ENCODE data around the gene PREP.
"Not testable (repeated sequence)": the region's sequence is repeated elsewhere in the genome, so short reads cannot be mapped to it uniquely, and the experiment has no call there.

The PREP gene

DNA sequence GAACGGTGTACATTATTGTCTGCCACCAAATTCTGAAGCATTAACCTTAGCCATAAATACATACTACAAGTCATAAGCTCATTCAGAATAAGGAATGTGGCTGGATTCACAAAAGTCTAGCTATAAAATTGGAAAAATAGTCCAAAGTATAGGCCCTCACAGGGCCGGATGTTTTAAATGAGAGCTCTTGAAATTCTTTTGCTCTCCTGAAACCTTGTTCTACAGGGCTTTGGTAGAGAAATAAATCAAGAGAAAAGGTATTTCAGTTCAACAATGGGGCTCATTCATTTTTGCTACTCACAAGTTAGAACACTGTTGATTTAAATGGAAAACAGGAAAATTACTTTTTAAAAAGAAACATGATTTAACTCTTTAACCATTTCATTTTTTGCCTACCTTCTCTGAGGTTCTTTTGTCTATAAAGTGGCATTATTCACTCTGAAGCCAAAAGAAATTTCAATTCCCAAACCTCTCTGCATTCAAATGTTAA is 58.0 kb downstream of the PREP start:
- no peak overlapping the region for H3K9ac ChIP-seq
- peaks cover 4 to 11% (median 7%) of the 10 kb centered on the region in 11 experiments; a peak in 17 of 22 replicates for H3K9me3 ChIP-seq (replicated peaks in 1 of 11)
- no peak overlapping the region for H3K27ac ChIP-seq
- H3K4me3 ChIP-seq = no peak overlapping the region
- no peak for TF ChIP-seq Cebpa-rat (IDR thresholded peaks at IDR 0.05)
- no peaks in the 10 kb centered on the region for H3K27me3 ChIP-seq
- H3K4me2 ChIP-seq = no peak overlapping the region
- H3K36me3 ChIP-seq = peaks cover 47 to 74% (median 58%) of the 10 kb centered on the region in 11 experiments
- H4K20me1 ChIP-seq = peaks cover 0 to 5% (median 0%) of the 10 kb centered on the region in 11 experiments; a peak in 1 of 22 replicates
- H3K4me1 ChIP-seq = no peaks in the 10 kb centered on the region

DNA sequence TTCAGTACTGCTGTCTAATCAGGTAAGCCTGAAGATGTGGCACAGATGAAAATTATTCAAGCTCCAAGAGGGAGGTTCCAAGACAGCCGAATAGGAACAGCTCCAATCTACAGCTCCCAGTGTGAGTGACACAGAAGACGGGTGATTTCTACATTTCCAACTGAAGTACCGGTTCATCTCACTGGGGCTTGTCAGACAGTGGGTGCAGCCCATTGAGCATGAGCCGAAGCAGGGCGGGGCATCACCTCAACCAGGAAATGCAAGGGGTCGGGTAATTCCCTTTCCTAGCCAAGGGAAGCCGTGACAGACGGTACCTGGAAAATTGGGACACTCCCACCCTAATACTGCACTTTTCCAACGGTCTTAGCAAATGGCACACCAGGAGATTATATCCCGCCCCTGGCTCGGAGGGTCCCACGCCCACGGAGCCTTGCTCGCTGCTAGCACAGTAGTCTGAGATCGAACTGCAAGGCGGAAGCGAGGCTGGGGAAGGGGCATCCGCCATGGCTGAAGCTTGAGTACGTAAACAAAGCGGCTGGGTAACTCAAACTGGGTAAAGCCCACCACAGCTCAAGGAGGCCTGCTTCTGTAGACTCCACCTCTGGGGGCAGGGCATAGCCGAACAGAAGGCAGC is 64.4 kb downstream of the PREP start:
- not testable (repeated sequence) for H3K4me1 ChIP-seq, H3K27me3 ChIP-seq, H3K27ac ChIP-seq, H3K4me2 ChIP-seq, H3K9ac ChIP-seq, H3K4me3 ChIP-seq
- Histone ChIP-seq H4K20me1 (peaks cover 0 to 15% (median 0%) of the 10 kb centered on the region in 11 experiments; a peak in 4 of 22 replicates), H3K36me3 (peaks cover 52 to 79% (median 63%) of the 10 kb centered on the region in 11 experiments), H3K9me3 (replicated peaks in 1 of 11) (peaks cover 0 to 15% (median 6%) of the 10 kb centered on the region in 11 experiments; a peak in 11 of 22 replicates)

DNA sequence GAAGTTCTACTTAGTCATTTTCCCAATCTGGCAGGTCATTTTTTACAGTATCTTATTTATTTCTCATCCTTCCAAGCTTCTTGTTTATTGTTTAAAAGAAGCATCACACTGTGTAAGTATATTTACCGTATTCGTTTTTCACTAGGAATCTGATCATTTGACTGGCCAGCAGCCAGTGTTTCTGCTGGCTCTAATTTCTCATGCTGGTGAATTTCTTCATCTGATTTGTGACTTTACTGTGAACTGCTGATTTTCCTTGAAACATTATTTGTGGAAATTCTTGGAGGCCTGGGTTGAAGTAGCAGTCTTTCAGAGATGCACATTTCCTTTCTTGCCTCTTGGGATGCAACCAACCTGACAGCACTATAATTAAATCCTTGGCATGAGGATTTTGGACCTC is 65.9 kb downstream of the PREP start:
- H3K9me3 ChIP-seq (replicated peaks in 1 of 11) = peaks cover 0 to 11% (median 6%) of the 10 kb centered on the region in 11 experiments; a peak in 5 of 22 replicates
- H3K4me3 ChIP-seq = no peak overlapping the region
- TF ChIP-seq Cebpa-rat (IDR thresholded peaks at IDR 0.05) = no peak
- no peak overlapping the region for H3K27ac ChIP-seq
- H3K27me3 ChIP-seq = no peaks in the 10 kb centered on the region
- H3K9ac ChIP-seq = no peak overlapping the region
- peaks cover 0 to 18% (median 0%) of the 10 kb centered on the region in 11 experiments; a peak in 4 of 22 replicates for H4K20me1 ChIP-seq
- H3K4me2 ChIP-seq = no peak overlapping the region
- peaks cover 66 to 85% (median 76%) of the 10 kb centered on the region in 11 experiments for H3K36me3 ChIP-seq
- no peaks in the 10 kb centered on the region for H3K4me1 ChIP-seq

DNA sequence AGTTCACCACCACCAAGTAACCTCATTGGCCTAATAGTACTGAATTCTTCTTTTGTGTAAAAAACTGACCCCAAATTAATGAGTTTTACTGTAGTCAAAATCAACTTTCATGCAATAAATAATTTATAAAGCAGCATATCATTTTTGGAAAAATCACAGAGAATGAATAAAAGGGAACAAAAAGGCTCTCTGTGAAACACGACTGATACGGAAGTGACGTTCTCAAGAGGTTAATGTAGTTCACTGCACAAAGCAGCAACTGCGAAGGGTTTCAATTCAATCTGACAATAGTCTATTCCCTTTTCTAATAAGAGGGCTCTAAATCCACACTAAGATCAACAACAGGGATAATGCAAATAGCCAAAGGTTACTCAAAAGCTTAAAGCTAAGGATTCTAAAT is 70.3 kb downstream of the PREP start:
- Histone ChIP-seq H3K27me3 (no peaks in the 10 kb centered on the region), H3K4me1 (peaks cover 0 to 10% (median 4%) of the 10 kb centered on the region in 10 experiments; a peak in 8 of 20 replicates), H3K36me3 (peaks cover 88 to 100% (median 96%) of the 10 kb centered on the region in 11 experiments), H4K20me1 (peaks cover 0 to 14% (median 0%) of the 10 kb centered on the region in 11 experiments; a peak in 4 of 22 replicates), H3K4me3 (no peak overlapping the region), H3K9ac (no peak overlapping the region), H3K9me3 (replicated peaks in 1 of 11) (no peaks in the 10 kb centered on the region), H3K4me2 (no peak overlapping the region), H3K27ac (no peak overlapping the region)
- no peak for TF ChIP-seq Cebpa-rat (IDR thresholded peaks at IDR 0.05)

DNA sequence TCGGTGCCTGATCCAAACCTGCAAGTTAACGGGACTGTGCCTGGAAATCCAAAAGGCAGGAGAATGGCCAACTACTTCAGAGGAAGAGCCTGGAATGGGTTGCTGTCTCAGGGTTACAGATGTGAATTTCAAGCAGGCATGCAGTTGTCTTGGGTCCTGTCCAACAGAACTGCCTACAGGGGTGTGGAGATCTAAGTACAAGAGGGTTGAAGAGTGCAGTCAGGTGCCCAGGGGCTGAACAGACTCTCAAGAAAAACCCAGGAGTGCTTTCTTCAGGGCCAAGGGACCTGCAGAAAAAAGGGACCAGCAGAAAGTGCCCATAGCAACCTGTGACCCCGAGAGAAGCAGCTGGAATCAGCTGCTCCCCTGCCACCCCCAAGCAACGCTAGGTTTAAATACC is 71.0 kb downstream of the PREP start:
- Histone ChIP-seq H4K20me1 (peaks cover 0 to 21% (median 0%) of the 10 kb centered on the region in 11 experiments; a peak in 4 of 22 replicates), H3K36me3 (peaks cover 88 to 100% (median 96%) of the 10 kb centered on the region in 11 experiments), H3K4me1 (peaks cover 0 to 15% (median 4%) of the 10 kb centered on the region in 10 experiments; a peak in 8 of 20 replicates), H3K4me2 (no peak overlapping the region), H3K9me3 (replicated peaks in 1 of 11) (no peaks in the 10 kb centered on the region), H3K4me3 (no peak overlapping the region), H3K9ac (no peak overlapping the region), H3K27me3 (no peaks in the 10 kb centered on the region), H3K27ac (no peak overlapping the region)
- no peak for TF ChIP-seq Cebpa-rat (IDR thresholded peaks at IDR 0.05)

DNA sequence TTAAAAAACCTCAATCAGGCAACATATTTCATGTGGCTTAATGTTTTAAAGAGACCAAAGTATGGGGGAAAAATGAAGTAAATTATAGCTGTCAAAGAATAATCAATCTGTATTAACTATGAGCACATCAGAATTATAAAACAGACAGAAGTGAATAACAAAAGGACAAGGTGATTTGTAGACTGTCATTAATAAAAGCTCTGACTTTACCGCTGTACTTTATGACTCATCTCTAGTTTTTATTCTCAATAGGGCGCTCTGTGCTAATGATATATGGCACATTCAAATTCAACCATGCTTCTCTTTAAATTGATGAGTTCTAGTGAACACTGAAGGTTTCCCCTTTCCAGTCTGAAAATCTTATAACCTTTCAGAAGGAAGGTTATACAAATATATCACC is 72.0 kb downstream of the PREP start:
- Histone ChIP-seq H3K4me1 (peaks cover 0 to 15% (median 4%) of the 10 kb centered on the region in 10 experiments; a peak in 8 of 20 replicates), H4K20me1 (peaks cover 0 to 23% (median 0%) of the 10 kb centered on the region in 11 experiments; a peak in 4 of 22 replicates), H3K4me2 (no peak overlapping the region), H3K9me3 (replicated peaks in 1 of 11) (no peaks in the 10 kb centered on the region), H3K36me3 (peaks cover 89 to 100% (median 96%) of the 10 kb centered on the region in 11 experiments), H3K27ac (no peak overlapping the region), H3K9ac (no peak overlapping the region), H3K27me3 (no peaks in the 10 kb centered on the region), H3K4me3 (no peak overlapping the region)
- TF ChIP-seq Cebpa-rat (IDR thresholded peaks at IDR 0.05) = no peak

DNA sequence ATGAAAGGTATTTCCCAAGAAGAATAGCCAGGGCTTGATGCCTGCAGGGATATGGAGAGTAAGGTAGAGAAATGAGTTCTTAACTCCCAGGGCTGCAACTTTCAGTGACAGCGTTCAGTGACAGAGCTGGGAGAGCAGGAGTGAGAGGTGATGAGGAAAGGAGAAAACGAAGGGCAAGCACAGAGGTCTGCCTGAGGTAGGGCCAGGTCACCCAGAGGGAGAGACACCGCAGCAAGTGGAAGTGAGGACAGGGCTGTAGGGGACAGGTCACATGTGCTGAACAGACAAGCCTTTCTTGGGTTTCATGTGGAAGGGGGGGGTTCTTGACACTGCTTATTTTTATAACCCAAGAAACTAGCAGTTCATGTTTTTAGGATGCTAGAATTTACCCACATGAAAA is 72.5 kb downstream of the PREP start:
- Histone ChIP-seq H4K20me1 (peaks cover 0 to 23% (median 0%) of the 10 kb centered on the region in 11 experiments; a peak in 4 of 22 replicates), H3K4me1 (peaks cover 0 to 15% (median 4%) of the 10 kb centered on the region in 10 experiments; a peak in 8 of 20 replicates), H3K4me2 (no peak overlapping the region), H3K9ac (no peak overlapping the region), H3K4me3 (no peak overlapping the region), H3K36me3 (peaks cover 90 to 100% (median 96%) of the 10 kb centered on the region in 11 experiments), H3K9me3 (replicated peaks in 1 of 11) (no peaks in the 10 kb centered on the region), H3K27me3 (no peaks in the 10 kb centered on the region), H3K27ac (no peak overlapping the region)
- no peak for TF ChIP-seq Cebpa-rat (IDR thresholded peaks at IDR 0.05)

DNA sequence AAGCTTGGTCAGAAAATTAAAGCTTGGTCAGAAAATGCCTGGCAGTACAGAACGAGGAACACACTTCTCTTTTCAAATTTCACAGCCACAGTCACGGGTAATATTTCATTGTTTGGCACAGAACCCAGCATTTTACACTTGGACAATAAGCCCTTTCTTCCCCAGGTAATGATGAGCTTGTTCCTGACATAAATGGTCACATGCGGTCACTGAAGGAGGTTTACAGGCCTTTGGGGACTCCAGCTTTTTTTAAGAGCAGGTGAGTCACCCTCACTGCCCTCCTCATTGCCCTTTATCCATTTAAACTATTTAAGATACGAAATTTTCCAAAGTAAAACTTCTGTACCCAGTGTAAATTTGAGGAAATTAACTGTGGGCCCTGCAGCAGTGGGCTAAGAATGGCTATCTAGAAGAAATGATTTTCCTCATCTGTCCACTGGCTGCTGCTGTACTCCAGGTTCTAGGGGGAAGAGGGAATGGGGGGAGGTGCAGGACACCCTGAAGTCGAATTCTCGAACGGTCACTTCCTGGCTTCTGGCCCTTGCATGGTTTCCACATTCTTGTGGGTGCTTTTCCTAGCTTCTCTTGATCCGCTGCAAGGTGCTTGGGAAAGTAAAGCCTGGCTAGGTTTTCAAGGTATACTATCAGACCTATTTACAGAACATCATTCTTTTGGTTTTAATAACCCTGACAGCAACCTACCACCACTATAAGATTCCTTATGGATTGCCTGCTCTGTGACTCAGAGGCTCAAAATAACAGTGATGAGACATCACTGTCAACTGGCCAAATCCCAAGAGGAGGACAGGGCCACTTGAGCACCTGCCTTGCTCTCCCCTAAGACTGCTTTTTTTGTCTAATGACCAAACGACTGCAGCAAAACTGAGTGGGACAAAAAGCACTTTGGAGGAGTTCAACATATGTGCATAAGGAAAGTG is 75.8 kb downstream of the PREP start:
- Histone ChIP-seq H3K4me1 (peaks cover 0 to 15% (median 4%) of the 10 kb centered on the region in 10 experiments; a peak in 8 of 20 replicates), H3K4me3 (no peak overlapping the region), H3K4me2 (peak overlapping the region in 3 of 11 experiments; percentile 5 to 24 (median 10); a peak in 4 of 22 replicates), H3K9ac (no peak overlapping the region), H3K27ac (no peak overlapping the region), H4K20me1 (peaks cover 0 to 16% (median 0%) of the 10 kb centered on the region in 11 experiments; a peak in 2 of 22 replicates), H3K36me3 (peaks cover 94 to 100% (median 100%) of the 10 kb centered on the region in 11 experiments), H3K9me3 (replicated peaks in 1 of 11) (no peaks in the 10 kb centered on the region), H3K27me3 (no peaks in the 10 kb centered on the region)
- no peak for TF ChIP-seq Cebpa-rat (IDR thresholded peaks at IDR 0.05)

DNA sequence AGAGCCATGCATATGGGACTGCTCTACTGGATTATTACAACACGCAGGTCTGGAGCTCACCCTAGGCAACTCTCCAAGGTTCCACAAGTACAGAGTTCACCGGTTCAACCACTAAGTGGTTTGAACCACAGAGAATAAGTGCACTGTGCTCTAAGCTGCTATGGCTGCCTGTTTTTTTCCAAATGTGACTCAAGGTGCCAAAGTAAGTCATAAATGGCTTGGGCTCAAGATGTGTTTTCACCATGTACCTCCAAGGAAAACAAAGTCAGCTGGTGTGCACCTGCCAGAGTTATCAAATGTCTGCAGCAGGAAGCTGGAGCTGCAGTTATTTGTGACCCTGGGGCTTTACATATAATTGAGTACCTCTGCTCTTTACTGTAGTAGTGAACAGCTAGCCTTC is 76.7 kb downstream of the PREP start:
- no peaks in the 10 kb centered on the region for H3K9me3 ChIP-seq (replicated peaks in 1 of 11)
- H3K36me3 ChIP-seq = peaks cover 94 to 100% (median 100%) of the 10 kb centered on the region in 11 experiments
- H3K4me3 ChIP-seq = no peak overlapping the region
- no peaks in the 10 kb centered on the region for H3K27me3 ChIP-seq
- H3K27ac ChIP-seq = no peak overlapping the region
- H3K4me1 ChIP-seq = peaks cover 0 to 15% (median 4%) of the 10 kb centered on the region in 10 experiments; a peak in 8 of 20 replicates
- no peak overlapping the region for H3K4me2 ChIP-seq
- no peak overlapping the region for H3K9ac ChIP-seq
- H4K20me1 ChIP-seq = peaks cover 0 to 16% (median 0%) of the 10 kb centered on the region in 11 experiments; a peak in 2 of 22 replicates
- TF ChIP-seq Cebpa-rat (IDR thresholded peaks at IDR 0.05) = no peak

All from BLaER1 treated with 17β-estradiol and CSF1 and Interleukin-3, amounts not matched to agents 10 nM and 100 nM (cell line).